MM.1S (cell line): ENCODE results near the gene ERG.

Experiments used
- EZH2 ChIP-seq: fragments of 300-600 bp; sonication (generic); optimal IDR thresholded peaks from 2 replicates; pipeline ENCODE3; 2017; ENCODE audit warnings: low read depth, mild to moderate bottlenecking, antibody characterized with exemption, low read length, mixed read lengths
- EZH2phosphoT487 ChIP-seq: fragments of 300-600 bp; sonication (generic); IDR thresholded peaks from 2 replicates; pipeline ENCODE4 v1.6.1; 2018; ENCODE audit warnings: antibody characterized with exemption, low read length
- TF ChIP-seq, protein P1 (sequence below): fragments of 300-600 bp; sonication (generic); IDR thresholded peaks from 2 replicates; pipeline ENCODE4 v1.5.1; 2016; ENCODE audit warnings: antibody characterized with exemption, low read length, mixed read lengths

DNA sequence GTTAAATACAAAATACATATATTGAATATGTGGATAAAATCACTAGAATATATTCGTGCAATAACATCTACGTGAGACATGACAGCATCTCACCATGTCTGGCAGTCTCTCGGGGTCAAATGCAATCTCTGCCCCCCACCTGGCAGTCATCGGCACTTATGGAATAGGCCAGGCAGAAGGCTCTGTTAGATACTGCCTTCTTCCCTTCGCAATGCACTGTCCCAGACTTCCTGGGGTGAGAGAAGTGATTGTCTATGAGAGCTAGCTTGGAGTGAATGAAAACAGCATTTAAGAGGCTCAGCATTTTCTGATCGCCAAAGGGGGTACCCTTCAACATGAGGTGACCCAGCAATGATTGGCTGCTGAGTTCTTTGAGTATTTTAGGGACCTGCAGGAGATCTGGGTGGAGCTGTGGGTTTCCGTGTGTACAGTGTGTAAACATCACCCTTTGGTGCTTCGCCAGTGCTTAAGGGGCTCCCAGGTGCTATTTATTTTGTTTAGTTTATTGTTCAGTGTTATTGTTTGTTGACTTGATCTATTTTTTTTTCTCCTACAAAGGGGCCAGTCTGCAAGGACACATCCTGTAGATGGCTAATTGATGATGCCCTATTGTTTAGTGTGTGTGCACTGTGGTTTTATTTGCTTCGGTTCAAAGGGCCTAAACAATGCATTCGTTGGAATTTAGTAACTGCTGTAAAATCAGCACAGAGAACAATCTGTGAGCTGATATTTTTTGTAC lies 10.2 kb downstream of the ERG start:
- TF ChIP-seq, protein P1, sequence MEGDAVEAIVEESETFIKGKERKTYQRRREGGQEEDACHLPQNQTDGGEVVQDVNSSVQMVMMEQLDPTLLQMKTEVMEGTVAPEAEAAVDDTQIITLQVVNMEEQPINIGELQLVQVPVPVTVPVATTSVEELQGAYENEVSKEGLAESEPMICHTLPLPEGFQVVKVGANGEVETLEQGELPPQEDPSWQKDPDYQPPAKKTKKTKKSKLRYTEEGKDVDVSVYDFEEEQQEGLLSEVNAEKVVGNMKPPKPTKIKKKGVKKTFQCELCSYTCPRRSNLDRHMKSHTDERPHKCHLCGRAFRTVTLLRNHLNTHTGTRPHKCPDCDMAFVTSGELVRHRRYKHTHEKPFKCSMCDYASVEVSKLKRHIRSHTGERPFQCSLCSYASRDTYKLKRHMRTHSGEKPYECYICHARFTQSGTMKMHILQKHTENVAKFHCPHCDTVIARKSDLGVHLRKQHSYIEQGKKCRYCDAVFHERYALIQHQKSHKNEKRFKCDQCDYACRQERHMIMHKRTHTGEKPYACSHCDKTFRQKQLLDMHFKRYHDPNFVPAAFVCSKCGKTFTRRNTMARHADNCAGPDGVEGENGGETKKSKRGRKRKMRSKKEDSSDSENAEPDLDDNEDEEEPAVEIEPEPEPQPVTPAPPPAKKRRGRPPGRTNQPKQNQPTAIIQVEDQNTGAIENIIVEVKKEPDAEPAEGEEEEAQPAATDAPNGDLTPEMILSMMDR = no peak
- TF ChIP-seq EZH2 (no peak), EZH2phosphoT487 (no peak)
